OCI-LY1 (cell line): ENCODE data around the gene CCDC146.

Experiments
- H2AFZ ChIP-seq: fragments of 200-600 bp; sonication (generic), shearing (Covaris generic); 2 replicates; pipeline ENCODE4 v1.6.0; 2014; ENCODE audit warnings: antibody characterized with exemption, mild to moderate bottlenecking, low read length
- H3F3A ChIP-seq: fragments of 200-600 bp; sonication (generic), shearing (Covaris generic); 2 replicates; pipeline ENCODE4 v1.6.0; 2014; ENCODE audit warnings: mild to moderate bottlenecking, antibody characterized with exemption, low read length, moderate library complexity; ENCODE audit not compliant: insufficient read depth
- H3K27ac ChIP-seq: fragments of 200-600 bp; sonication (generic); 2 replicates; pipeline ENCODE4 v1.5.1; 2014; ENCODE audit warnings: low read length, mixed run types, mild to moderate bottlenecking, low read depth; ENCODE audit not compliant: poor library complexity, severe bottlenecking
- H3K27me3 ChIP-seq: fragments of 200-600 bp; sonication (generic); 2 replicates; pipeline ENCODE4 v1.6.0; 2014; ENCODE audit warnings: antibody characterized with exemption, mild to moderate bottlenecking, low read length, moderate library complexity; ENCODE audit not compliant: insufficient read depth
- H3K36me3 ChIP-seq: fragments of 200-600 bp; sonication (generic); 2 replicates; pipeline ENCODE4 v1.6.1; 2014; ENCODE audit warnings: mild to moderate bottlenecking, antibody characterized with exemption, low read length, moderate library complexity, mixed read lengths; ENCODE audit not compliant: insufficient read depth
- H3K4me1 ChIP-seq: fragments of 200-600 bp; sonication (generic); 2 replicates; pipeline ENCODE4 v1.5.1; 2014; ENCODE audit warnings: mild to moderate bottlenecking, low read length, moderate library complexity; ENCODE audit not compliant: insufficient read depth, severe bottlenecking
- H3K4me2 ChIP-seq: fragments of 200-600 bp; sonication (generic), shearing (Covaris generic); 2 replicates; pipeline ENCODE4 v1.6.1; 2014; ENCODE audit warnings: low read length
- H3K4me3 ChIP-seq: fragments of 200-600 bp; sonication (generic); 2 replicates; pipeline ENCODE4 v1.5.1; 2014; ENCODE audit warnings: low read length, low read depth, mild to moderate bottlenecking, mixed read lengths; ENCODE audit not compliant: poor library complexity, severe bottlenecking
- H3K79me2 ChIP-seq: fragments of 200-600 bp; shearing (Covaris generic); 2 replicates; pipeline ENCODE4 v1.6.1; 2016; ENCODE audit warnings: mixed run types, low read length, mixed read lengths; ENCODE audit not compliant: insufficient read depth
- H3K9ac ChIP-seq: fragments of 200-600 bp; sonication (generic), shearing (Covaris generic); 2 replicates; pipeline ENCODE4 v1.6.1; 2014; ENCODE audit warnings: mild to moderate bottlenecking, low read length, mixed read lengths
- H3K9me2 ChIP-seq: fragments of 200-600 bp; sonication (generic), shearing (Covaris generic); 2 replicates; pipeline ENCODE4 v1.6.1; 2014; ENCODE audit warnings: low read depth, mild to moderate bottlenecking, low read length, mixed read lengths
- H3K9me3 ChIP-seq: fragments of 200-600 bp; shearing (Covaris generic); 2 replicates; pipeline ENCODE4 v1.6.1; 2014; ENCODE audit warnings: low read length, mixed read lengths
- H4K20me1 ChIP-seq: fragments of 200-600 bp; sonication (generic), shearing (Covaris generic); 2 replicates; pipeline ENCODE4 v1.6.0; 2016; ENCODE audit warnings: mild to moderate bottlenecking, low read length; ENCODE audit not compliant: insufficient read depth
- CTCF ChIP-seq: fragments of 200-600 bp; sonication (generic), shearing (Covaris generic); IDR thresholded peaks from 2 replicates; pipeline ENCODE4 v1.5.1; 2017; ENCODE audit warnings: mild to moderate bottlenecking, antibody characterized with exemption, low read length, moderate library complexity, mixed read lengths
- EZH2 ChIP-seq: fragments of 200-600 bp; sonication (generic), shearing (Covaris generic); IDR thresholded peaks from 2 replicates; pipeline ENCODE4 v1.8.0; 2017; ENCODE audit warnings: borderline replicate concordance, mixed run types, mild to moderate bottlenecking, antibody characterized with exemption, low read length, moderate library complexity, mixed read lengths

Gene CCDC146

GRCh38 chr7:77327067-77327931 is 204.9 kb downstream of the CCDC146 start:
- H3K4me3 ChIP-seq = peak overlapping the region; percentile 2
- no peaks in the 10 kb centered on the region for H3K36me3 ChIP-seq
- peak overlapping the region; percentile 40 for H3K4me2 ChIP-seq
- H3K79me2 ChIP-seq = no peaks in the 10 kb centered on the region
- no peaks in the 10 kb centered on the region for H3F3A ChIP-seq
- H2AFZ ChIP-seq = no peak overlapping the region
- no peaks in the 10 kb centered on the region for H3K9me2 ChIP-seq
- no peaks in the 10 kb centered on the region for H4K20me1 ChIP-seq
- TF ChIP-seq CTCF (no peak), EZH2 (no peak)
- no peaks in the 10 kb centered on the region for H3K9me3 ChIP-seq
- peak overlapping the region; percentile 22; the same call in 1 of the 2 replicates for H3K9ac ChIP-seq
- H3K27ac ChIP-seq = peak overlapping the region; percentile 46
- H3K4me1 ChIP-seq = peaks cover 55% of the 10 kb centered on the region
- no peaks in the 10 kb centered on the region for H3K27me3 ChIP-seq

GRCh38 chr7:77327932-77328628 is 205.7 kb downstream of the CCDC146 start:
- H3K27me3 ChIP-seq = no peaks in the 10 kb centered on the region
- H3K4me3 ChIP-seq = peak overlapping the region; percentile 2
- H3K36me3 ChIP-seq = no peaks in the 10 kb centered on the region
- H3K9me2 ChIP-seq = no peaks in the 10 kb centered on the region
- H2AFZ ChIP-seq = no peak overlapping the region
- peaks cover 55% of the 10 kb centered on the region for H3K4me1 ChIP-seq
- no peaks in the 10 kb centered on the region for H3K9me3 ChIP-seq
- TF ChIP-seq CTCF = no peak
- H3F3A ChIP-seq = no peaks in the 10 kb centered on the region
- H3K9ac ChIP-seq = peak overlapping the region; percentile 4; the same call in 1 of the 2 replicates
- no peaks in the 10 kb centered on the region for H3K79me2 ChIP-seq
- no peaks in the 10 kb centered on the region for H4K20me1 ChIP-seq
- peak overlapping the region; percentile 40; the same call in 1 of the 2 replicates for H3K4me2 ChIP-seq
- H3K27ac ChIP-seq = peak overlapping the region; percentile 46

GRCh38 chr7:77328669-77329068 is 206.3 kb downstream of the CCDC146 start:
- Histone ChIP-seq H3K9me2 (no peaks in the 10 kb centered on the region), H2AFZ (no peak overlapping the region), H3K4me2 (peak overlapping the region; percentile 40; the same call in 1 of the 2 replicates), H3K79me2 (no peaks in the 10 kb centered on the region), H3K27ac (peak overlapping the region; percentile 46), H3K9ac (no peak overlapping the region; the same call in 1 of the 2 replicates), H4K20me1 (no peaks in the 10 kb centered on the region), H3K4me1 (peaks cover 55% of the 10 kb centered on the region), H3K27me3 (no peaks in the 10 kb centered on the region), H3F3A (no peaks in the 10 kb centered on the region), H3K36me3 (no peaks in the 10 kb centered on the region), H3K9me3 (no peaks in the 10 kb centered on the region), H3K4me3 (peak overlapping the region; percentile 2)
- TF ChIP-seq CTCF (no peak), EZH2 (no peak)
